NOMO-1 (cell line): Measurements from ENCODE around the gene ZBTB38.

Experiments
- DNase-seq, 2 experiments: peaks; one replicate each; lab custom pipeline; 2025; ENCODE audit not compliant: unreplicated experiment in 2 of 2; lab: John Stamatoyannopoulos, UW

The ZBTB38 gene, protein sequence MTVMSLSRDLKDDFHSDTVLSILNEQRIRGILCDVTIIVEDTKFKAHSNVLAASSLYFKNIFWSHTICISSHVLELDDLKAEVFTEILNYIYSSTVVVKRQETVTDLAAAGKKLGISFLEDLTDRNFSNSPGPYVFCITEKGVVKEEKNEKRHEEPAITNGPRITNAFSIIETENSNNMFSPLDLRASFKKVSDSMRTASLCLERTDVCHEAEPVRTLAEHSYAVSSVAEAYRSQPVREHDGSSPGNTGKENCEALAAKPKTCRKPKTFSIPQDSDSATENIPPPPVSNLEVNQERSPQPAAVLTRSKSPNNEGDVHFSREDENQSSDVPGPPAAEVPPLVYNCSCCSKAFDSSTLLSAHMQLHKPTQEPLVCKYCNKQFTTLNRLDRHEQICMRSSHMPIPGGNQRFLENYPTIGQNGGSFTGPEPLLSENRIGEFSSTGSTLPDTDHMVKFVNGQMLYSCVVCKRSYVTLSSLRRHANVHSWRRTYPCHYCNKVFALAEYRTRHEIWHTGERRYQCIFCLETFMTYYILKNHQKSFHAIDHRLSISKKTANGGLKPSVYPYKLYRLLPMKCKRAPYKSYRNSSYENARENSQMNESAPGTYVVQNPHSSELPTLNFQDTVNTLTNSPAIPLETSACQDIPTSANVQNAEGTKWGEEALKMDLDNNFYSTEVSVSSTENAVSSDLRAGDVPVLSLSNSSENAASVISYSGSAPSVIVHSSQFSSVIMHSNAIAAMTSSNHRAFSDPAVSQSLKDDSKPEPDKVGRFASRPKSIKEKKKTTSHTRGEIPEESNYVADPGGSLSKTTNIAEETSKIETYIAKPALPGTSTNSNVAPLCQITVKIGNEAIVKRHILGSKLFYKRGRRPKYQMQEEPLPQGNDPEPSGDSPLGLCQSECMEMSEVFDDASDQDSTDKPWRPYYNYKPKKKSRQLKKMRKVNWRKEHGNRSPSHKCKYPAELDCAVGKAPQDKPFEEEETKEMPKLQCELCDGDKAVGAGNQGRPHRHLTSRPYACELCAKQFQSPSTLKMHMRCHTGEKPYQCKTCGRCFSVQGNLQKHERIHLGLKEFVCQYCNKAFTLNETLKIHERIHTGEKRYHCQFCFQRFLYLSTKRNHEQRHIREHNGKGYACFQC (N-terminal part only)

GRCh38 chr3:141368062-141368924, at the start of gene ZBTB38:
ZBTB38 (plus strand) TSS chr3:141368504; CDS start chr3:141442389, 73,885 bp downstream.
- DNase-seq = peak; percentile 75 to 78

- DNase-seq = no peak
Observed at GRCh38 chr3:141320399-141321108, 47.8 kb upstream of the ZBTB38 start.

- no peak for DNase-seq
Observed at GRCh38 chr3:141321109-141321497, 47.2 kb upstream of the ZBTB38 start.

DNA sequence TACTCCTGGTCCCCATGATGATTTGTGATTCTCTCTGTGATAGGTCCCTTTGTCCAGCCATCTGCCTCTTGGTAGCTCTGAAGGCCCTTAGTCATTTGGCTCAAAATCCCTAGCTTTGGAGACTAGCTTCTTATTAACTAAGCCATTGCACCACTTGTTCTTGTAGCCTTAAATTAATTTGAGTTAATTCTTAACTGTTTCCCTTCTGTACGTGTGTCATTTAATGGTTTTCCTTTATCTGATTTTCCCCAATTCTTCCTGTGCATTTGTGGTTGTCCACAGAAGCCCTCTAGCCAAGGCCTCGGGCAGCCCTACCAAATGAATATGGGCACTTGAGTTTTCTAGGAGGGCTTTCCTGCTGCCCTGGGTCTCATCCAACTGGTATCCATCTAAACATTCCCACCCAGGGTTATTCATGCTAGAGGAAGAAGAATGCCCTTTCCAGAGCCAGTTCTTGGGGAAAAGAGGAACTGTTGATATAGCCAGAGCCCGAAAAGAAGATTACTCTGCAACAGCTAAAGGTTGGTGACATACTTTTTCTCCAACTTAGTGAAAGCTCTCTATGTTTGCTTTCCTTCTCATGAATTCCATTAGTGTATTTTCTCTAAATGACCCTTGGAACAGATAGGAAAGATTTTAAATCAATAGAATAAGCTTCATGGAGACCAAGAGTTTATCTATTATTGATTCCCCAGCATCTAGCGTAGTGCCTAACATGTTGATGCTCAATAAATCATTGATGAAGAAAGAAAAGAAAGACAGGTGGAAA, 44.2 kb upstream of the ZBTB38 start:
- DNase-seq = no peak

- no peak for DNase-seq
Observed at GRCh38 chr3:141326123-141326522, 42.2 kb upstream of the ZBTB38 start.

GRCh38 chr3:141326626-141327025, 41.7 kb upstream of the ZBTB38 start:
- DNase-seq = no peak

DNA sequence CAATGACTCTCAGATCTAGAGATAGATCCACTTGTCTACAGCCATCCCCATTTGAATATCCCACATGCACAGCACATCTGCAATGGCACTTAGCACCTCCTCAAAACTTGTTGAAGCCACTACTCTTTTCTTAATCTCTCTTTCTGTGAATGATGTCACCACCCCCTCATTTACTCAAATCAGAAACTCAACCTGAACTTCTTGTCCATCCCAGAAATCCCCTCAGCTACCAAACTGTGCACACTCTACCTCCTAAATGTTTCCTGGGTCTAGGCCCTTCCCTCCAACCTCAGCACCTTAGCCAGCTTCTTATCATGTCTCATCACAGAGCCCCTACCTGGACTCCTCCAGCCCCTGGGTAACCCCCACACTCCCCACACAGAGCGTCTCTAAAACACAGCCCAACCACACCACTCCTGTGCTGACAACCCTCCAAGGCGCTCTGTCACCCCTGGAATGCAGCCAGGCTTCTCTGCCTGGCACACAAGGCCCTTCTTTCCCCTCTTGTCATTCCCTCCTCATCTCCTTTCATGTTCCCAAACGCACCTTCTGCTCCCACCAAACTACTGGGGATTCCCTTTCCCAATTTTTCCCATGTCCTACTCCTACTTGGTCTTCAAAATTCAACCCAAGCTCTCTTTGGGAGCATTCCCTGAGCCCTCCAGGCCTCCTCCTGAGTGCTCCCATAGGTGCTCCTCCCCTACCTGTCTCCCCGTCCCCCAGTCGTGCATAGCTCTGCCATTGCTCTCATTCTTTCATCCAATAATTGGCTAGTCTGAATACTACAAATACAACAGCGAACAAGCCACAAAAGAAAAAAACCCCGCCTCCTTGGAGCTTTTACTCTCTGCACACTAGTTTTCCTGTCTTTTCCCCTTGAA, 39.8 kb upstream of the ZBTB38 start:
- no peak for DNase-seq

DNA sequence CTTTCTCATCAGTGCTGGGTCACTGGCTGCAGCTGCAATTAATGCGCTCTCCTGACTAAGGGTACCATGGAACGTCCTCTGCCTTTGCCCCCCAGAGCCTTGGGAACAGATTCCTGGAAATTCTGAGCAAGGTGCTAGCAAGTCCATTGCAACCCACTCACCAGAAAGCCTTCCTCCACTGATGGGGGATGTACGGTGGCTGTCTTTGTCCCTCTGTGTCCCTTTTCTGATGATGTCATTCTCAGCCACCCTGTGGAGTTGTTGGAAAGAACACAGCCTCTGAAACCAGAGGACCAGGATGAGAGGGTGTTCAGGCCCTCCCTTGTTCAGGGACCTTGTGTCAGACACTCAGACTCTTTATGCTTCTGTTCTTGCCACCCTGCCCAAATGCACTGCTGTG, 38.1 kb upstream of the ZBTB38 start:
- DNase-seq = no peak

DNA sequence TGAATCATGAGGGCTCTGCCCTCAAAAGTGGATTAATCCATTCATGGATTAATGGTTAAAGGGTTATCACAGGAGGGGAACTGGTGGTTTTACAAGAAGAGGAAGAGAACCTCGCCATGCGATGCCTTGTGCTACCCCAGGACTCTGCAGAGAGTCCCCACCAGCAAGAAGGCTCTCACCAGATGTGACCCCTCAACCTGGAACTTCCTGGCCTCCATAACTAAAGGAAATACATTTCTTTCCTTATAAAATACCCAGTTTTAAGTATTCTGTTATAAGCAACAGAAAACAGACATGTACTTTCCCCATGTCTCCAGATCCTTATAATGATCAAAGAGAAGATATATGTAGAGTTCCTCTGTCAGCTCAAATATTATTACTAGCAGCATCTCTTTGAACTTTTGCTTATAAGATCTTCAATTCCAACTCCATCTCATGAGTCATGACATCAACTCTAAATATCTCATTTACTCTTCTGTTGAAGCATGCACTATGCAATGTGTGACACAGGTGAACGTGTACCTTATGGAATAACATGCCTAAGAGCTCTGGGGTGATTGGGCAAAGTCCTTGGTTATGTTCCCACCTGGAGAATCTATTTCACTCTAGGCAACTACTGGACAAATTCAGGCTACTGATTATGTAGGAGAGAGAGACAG, 37.5 kb upstream of the ZBTB38 start:
- DNase-seq = peak in 1 of 2 experiments; percentile 3

DNA sequence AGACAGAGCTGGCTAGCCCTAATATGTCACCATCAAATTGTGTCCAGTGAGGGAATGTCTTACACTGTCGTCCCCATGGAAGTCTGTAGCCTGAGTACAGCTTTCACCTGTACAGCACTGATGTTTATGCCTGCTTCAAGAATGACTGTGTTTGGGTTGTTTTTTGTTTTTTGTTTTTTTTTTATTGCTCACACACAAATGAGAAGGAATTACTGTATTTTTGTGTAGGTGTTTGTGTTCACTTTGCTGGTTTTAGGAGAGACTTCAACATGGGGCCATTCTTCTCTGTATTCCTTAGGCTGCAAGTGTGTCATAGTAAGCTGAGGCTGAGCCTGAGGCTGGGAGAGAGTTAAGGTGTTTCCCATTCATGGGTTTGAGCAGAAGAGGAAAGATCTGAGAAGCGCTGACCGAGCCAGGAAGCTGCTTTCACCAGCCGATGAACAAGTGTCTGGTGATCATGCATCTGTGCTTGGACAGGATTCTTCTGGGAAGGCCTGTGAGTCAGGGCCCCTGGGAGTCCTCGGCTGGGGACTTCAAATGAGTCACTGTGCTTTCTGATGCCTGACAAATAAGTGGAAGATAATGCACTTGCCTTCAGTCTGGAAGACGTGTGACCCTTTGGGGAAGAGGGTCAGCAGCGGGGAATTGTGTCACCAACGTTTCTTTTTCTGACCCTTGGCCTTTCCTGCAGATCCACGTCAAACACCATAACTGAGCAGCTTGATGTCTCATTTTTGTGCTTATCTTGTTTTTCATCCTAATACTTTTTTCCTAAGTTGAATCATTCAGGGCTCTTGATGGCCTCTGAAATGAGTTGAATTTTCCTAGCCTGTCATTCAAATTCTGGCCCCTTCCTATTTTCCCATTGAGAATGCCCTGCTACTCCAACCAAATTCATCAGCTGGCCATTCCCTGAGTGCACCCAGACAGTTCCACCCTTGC, 36.7 kb upstream of the ZBTB38 start:
- DNase-seq = no peak

DNA sequence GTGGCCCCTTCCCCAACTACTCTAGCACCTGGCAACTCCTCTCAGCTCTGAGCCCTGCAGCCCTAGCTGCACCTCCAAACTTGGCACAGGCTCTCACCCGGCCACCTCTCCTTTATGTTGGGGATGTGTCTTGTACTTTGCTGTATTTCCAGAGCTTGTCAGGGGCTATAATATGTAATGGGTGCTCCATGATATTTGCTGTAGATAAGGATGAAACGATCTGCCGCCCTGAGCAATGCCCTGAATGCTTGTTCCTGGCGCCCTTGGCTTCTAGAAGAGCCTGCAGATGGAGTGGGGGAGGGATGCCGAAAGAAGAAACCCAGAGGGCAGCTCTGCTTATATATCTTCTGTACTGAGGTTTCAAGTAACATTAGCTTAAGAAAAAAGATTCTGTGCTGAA, 35.9 kb upstream of the ZBTB38 start:
- DNase-seq = no peak

GRCh38 chr3:141333836-141334626, 34.3 kb upstream of the ZBTB38 start:
- no peak for DNase-seq

DNA sequence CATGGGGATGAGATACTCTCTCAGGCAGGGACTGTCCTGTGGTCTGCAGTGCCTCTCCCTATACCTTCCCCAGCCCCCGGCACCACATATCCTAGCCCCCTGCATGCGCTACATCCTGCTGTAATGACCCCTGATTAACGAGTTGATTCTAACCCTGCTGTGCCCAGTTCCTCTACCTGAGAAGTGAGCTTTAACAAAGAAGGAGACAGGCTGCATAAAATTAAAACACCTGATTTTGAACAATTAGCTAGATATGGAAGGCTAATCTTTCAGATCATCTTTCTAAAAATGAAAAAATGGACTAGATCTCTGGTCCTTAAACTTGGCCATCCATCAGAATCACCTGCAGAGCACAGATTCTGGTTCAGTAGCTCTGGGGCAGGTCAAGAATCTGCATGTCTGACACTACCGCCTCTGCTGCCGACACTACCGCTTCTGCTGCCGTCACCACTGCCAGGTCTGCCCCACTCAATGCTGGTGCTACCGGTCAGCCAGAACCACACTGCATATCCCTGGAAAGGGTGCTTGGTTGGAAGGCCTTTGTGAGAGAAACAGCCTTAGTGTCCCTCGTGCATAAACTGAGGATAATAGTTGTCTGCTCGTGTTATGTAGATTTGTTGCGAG, 33.6 kb upstream of the ZBTB38 start:
- DNase-seq = no peak

DNA sequence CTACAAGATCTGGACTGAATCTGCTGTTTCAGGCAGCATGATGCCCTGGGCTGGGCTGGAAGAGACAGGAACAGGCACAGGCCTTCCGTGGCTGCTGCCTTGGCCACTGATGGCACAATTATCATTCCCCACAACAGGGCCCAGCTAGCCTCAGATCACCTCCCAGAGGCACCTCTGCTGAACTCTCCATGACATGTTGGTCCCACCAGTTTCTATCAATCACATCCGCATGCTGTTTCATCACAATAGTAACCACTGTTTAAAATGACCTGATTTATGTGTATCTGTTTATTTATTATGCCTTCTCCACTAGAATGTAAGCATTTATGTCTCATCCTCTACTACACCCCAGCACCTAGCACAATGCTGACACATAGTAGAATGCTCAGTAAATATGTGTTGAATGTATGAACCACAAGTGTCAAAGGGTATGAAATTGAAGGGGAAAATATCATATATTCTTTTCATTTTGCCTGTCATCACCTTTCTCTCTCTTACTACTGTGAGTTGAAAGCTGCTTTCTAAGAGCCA, 32.7 kb upstream of the ZBTB38 start:
- DNase-seq = no peak
